Brain microvascular endothelial cell (primary cell): ENCODE data around the gene PPP2R2C.

Source experiments
- DNase-seq: peaks from one replicate; pipeline ENCODE4 v3.0.0-alpha.2; 2020
- H3K27ac ChIP-seq: fragments of 250-450 bp; sonication (Bioruptor Pico); 2 replicates; pipeline ENCODE4 v1.5.1; 2020; ENCODE audit warnings: mild to moderate bottlenecking, moderate library complexity
- H3K27me3 ChIP-seq: fragments of 250-450 bp; sonication (Bioruptor Pico); replicated peaks from 2 replicates; pipeline ENCODE4 v1.5.1; 2020; ENCODE audit warnings: mild to moderate bottlenecking
- H3K36me3 ChIP-seq: fragments of 250-450 bp; sonication (Bioruptor Pico); replicated peaks from 2 replicates; pipeline ENCODE4 v1.5.1; 2020; ENCODE audit warnings: mild to moderate bottlenecking
- H3K4me3 ChIP-seq: 2 replicates; pipeline ENCODE4 v1.5.1; 2011; ENCODE audit warnings: low read depth, mild to moderate bottlenecking, control low read depth, low read length, moderate library complexity
- in situ Hi-C: cut with HindIII; loops from 2 replicates; pipeline ENCODE4 v1.10.0; 2017; ENCODE audit warnings: low sequenced_read_pairs, low pct_ligation_motif_present
- TF ChIP-seq, protein P1 (sequence below): IDR thresholded peaks from 2 replicates; pipeline ENCODE4 v1.5.1; 2011; ENCODE audit warnings: low read depth, mild to moderate bottlenecking, moderate library complexity, low read length, control low read depth, inconsistent platforms; ENCODE audit errors: missing control alignments

The PPP2R2C gene

DNA sequence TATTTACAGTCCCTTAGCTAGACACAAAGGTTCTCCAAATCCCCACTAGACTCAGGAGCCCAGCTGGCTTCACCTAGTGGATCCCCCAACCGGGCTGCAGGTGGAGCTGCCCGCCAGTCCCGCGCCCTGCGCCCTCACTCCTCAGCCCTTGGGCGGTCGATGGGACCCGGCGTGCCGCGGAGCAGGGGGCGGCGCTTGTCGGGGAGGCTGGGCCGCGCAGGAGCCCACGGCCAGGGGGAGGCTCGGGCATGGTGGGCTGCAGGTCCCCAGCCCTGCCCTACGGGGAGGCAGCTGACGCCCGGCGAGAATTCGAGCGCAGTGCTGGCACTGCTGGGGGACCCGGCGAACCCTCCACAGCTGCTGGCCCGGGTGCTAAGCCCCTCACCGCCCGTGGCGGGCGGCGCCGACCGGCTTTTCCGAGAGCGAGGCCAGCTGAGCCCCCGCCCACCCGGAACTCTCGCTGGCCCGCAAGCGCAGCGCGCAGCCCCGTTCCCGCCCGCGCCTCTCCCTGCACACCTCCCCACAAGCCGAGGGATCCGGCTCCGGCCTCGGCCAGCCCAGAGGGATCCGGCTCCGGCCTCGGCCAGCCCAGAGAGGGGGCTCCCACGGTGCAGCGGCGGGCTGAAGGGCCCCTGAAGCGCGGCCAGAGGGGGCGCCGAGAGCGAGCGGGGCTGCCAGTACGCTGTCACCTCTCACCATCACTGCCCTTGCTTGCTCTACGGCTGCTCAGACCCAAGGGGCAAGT is 163.3 kb downstream of the PPP2R2C start:
- in situ Hi-C loops, result no loop called here
- no peak overlapping the region for H3K27ac ChIP-seq
- peaks cover 8% of the 10 kb centered on the region for H3K27me3 ChIP-seq
- DNase-seq, result no peak
- no peaks in the 10 kb centered on the region for H3K36me3 ChIP-seq
- H3K4me3 ChIP-seq, result peak overlapping the region; percentile 33
- TF ChIP-seq, protein P1, sequence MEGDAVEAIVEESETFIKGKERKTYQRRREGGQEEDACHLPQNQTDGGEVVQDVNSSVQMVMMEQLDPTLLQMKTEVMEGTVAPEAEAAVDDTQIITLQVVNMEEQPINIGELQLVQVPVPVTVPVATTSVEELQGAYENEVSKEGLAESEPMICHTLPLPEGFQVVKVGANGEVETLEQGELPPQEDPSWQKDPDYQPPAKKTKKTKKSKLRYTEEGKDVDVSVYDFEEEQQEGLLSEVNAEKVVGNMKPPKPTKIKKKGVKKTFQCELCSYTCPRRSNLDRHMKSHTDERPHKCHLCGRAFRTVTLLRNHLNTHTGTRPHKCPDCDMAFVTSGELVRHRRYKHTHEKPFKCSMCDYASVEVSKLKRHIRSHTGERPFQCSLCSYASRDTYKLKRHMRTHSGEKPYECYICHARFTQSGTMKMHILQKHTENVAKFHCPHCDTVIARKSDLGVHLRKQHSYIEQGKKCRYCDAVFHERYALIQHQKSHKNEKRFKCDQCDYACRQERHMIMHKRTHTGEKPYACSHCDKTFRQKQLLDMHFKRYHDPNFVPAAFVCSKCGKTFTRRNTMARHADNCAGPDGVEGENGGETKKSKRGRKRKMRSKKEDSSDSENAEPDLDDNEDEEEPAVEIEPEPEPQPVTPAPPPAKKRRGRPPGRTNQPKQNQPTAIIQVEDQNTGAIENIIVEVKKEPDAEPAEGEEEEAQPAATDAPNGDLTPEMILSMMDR, result no peak

DNA sequence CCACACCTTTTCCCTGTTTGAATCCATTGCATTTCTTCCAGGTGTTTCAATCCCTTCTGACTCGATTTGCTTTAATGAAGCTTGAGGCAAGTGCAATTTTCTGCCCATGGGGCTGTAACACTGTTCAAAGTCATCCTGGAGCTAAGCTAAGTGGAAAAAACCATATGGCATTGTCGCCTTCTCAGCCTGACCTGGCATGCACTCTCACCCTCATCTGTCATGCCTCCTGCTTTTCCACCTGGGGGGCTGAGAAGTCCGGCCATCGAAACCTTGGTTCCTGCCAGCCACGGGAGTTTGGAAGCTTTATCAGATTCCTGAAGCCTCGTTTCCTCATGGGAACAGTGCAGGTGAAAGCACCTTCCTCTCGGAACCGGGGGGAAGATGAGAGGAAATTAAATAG is 164.5 kb downstream of the PPP2R2C start:
- Histone ChIP-seq H3K36me3 (no peaks in the 10 kb centered on the region), H3K27ac (no peak overlapping the region), H3K4me3 (no peak overlapping the region), H3K27me3 (peaks cover 8% of the 10 kb centered on the region)
- DNase-seq, result no peak
- in situ Hi-C loops, result no loop called here
- TF ChIP-seq, protein P1, result no peak

DNA sequence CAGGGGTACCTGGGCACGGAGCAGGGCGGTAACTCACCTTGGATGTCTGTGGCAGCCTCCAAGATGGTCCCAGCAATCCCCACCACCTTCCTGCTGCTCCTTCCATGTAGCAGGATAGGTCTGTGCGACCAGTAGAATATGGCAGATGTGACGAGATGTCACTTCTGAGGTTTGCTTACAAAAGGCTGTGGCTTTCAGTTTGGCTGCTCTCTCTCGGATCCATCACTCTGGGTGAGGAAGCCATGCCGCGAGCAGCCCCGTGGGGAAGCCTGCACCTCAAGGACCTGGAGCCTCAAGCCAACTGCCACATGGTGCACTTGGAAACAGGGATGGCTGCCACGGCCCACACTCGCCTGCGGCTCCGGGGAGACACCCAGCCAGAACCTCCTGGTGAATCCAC is 165.2 kb downstream of the PPP2R2C start:
- Histone ChIP-seq H3K27me3 (peaks cover 8% of the 10 kb centered on the region), H3K36me3 (peaks cover 3% of the 10 kb centered on the region), H3K4me3 (no peak overlapping the region), H3K27ac (no peak overlapping the region)
- TF ChIP-seq, protein P1, result no peak
- in situ Hi-C loops, result no loop called here
- no peak for DNase-seq

DNA sequence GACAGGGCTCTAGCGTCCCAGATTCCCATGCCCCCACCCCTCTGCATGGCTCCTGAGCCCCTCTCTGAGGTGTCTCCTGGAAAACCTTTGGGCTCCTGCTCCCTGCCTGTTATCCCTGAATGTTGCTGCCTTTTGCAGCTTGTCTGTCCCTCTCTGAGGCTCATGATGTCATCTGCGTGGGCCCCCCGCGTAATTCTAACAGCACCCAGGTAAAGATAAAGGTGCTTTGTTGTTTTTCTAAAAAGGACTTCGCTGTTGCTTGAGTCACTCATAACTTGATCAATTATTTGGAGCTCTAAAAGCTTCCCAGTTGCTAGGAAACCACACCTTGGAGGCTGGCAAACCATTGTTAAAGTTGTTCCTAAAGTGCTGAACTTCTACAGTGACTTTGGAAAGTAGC is 166.1 kb downstream of the PPP2R2C start:
- TF ChIP-seq, protein P1, result no peak

DNA sequence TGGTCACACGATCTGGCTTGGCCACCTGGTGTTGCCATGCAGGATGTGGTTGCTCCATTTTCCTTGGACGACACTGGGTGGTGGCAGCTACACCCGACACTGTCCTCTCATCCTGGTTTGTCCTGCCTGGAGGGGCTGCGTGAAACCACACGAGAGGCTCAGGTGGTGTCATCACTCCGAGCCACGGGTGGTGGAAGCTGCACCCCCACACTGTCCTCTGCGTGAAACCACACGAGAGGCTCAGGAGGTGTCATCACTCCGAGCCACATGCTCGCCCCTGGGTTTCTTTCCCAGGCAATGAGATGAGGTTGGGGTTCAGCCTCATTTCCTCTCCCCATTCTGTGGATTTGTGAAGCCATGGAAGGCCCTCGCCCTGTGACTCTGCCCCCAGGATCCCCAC is 168.5 kb downstream of the PPP2R2C start:
- H3K36me3 ChIP-seq, result peaks cover 12% of the 10 kb centered on the region
- TF ChIP-seq, protein P1, result no peak
- in situ Hi-C loops, result no loop called here
- no peak overlapping the region for H3K27ac ChIP-seq
- DNase-seq, result no peak
- no peak overlapping the region for H3K4me3 ChIP-seq
- H3K27me3 ChIP-seq, result peaks cover 3% of the 10 kb centered on the region

More for the DNA sequence above, 166.1 kb downstream of the PPP2R2C start:
- Histone ChIP-seq H3K27me3 (peaks cover 8% of the 10 kb centered on the region), H3K4me3 (no peak overlapping the region), H3K27ac (no peak overlapping the region), H3K36me3 (peaks cover 11% of the 10 kb centered on the region)
- in situ Hi-C loops, result no loop called here
- no peak for DNase-seq

DNA sequence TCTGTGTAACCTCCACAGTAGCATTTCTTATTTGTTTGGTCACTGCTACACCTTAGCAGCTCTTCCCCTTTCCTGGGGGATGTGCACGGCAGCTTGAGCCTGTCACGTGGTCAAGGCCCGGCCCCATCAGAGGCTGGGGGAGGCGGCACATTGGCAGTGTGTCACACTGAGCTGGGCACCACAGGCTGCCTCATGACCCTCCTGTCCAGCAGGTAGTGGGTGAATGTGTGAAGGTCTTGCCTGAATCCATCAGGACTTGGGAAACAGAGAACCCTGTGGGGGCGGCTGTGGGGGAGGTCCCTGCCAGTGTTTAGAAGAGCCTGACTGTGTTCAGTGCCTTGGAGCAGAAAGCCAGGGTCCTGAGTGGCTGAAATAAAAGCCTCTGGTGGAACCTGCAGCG is 169.5 kb downstream of the PPP2R2C start:
- H3K27ac ChIP-seq, result no peak overlapping the region
- peaks cover 12% of the 10 kb centered on the region for H3K36me3 ChIP-seq
- TF ChIP-seq, protein P1, result no peak
- peaks cover 1% of the 10 kb centered on the region for H3K27me3 ChIP-seq
- DNase-seq, result no peak
- in situ Hi-C loops, result no loop called here
- no peak overlapping the region for H3K4me3 ChIP-seq
